NCI-H526 treated with DMSO at 0.1 percent for 48 hours (cell line): ENCODE results near the gene TRIM25.

ENCODE experiments used
- DNase-seq: peaks from one replicate; lab custom pipeline; 2025; lab: John Stamatoyannopoulos, UW

The TRIM25 gene

DNA sequence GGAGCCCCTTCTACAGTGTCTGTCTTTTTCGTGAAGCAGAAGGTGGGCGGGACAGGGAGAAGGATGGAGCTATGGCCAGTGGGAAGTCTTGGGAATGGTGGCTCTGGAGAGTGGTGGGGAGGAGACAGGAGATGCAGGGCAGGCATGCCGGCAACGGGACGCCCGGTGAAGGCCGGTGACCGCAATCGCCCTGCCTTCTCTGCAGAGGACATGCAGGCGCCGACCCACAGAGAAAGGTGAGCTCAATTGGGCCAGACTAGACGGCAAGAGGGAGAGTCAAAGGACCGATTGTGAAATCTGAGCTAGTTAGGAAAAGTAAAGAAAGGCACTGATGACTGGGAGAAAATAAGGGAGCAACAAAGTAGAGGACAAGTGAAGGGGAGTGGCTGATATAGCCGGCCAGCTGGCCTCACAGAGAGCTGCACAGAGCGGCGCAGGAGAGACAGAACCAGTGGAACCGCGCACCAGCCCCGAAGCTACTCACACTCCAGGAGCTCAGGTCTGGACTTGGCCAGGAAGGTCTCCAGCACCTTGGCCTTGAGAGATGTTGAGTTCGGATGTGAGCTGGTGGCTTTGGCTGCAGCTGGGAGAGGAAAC is 18.9 kb downstream of the TRIM25 start:
- DNase-seq: no peak

DNA sequence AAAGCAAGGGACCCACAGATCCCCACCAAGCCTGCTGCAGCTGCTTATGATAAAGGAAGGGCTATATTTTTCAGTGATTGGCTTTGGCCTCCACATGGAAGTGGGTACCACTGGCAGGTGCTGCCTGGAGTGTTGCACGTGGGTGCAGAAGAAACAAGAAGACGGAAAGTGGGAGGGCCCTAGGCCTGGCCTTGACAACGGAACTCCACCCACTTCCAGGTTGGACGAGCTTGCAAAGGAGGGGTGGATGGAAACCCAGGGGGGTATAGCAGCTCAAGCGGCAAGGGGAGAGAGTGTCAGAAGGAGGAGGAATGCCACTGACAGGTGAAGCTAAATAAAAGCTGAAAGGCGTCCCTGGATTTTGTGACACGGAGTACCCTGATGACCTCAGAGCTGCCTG is 20.3 kb downstream of the TRIM25 start:
- no peak for DNase-seq

GRCh38 chr17:56892333-56892732 is 21.5 kb downstream of the TRIM25 start:
- DNase-seq: no peak

DNA sequence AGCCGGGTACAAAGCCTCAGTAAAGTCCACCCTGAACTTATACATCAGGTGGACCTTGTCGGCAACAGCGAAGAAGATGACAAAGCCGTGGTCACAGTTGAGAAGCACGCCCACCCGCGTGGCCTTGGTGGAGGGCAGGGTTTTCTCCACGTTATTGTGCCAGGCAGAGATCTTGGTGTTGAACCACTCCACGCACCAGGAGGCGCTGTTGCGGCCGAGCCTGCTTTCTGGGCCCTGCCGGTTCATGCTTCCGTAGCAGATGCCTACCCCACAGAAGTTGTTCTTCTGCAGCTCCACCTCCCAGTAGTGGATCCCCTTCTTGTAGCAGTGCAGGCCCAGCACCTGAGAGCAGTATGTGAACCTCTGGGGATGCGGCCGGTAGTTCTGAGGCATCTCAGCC is 22.1 kb downstream of the TRIM25 start:
- DNase-seq: no peak

- no peak for DNase-seq
These were observed 22.8 kb downstream of the TRIM25 start for GRCh38 chr17:56890906-56891674.

GRCh38 chr17:56890390-56890789 is 23.5 kb downstream of the TRIM25 start:
- no peak for DNase-seq

DNA sequence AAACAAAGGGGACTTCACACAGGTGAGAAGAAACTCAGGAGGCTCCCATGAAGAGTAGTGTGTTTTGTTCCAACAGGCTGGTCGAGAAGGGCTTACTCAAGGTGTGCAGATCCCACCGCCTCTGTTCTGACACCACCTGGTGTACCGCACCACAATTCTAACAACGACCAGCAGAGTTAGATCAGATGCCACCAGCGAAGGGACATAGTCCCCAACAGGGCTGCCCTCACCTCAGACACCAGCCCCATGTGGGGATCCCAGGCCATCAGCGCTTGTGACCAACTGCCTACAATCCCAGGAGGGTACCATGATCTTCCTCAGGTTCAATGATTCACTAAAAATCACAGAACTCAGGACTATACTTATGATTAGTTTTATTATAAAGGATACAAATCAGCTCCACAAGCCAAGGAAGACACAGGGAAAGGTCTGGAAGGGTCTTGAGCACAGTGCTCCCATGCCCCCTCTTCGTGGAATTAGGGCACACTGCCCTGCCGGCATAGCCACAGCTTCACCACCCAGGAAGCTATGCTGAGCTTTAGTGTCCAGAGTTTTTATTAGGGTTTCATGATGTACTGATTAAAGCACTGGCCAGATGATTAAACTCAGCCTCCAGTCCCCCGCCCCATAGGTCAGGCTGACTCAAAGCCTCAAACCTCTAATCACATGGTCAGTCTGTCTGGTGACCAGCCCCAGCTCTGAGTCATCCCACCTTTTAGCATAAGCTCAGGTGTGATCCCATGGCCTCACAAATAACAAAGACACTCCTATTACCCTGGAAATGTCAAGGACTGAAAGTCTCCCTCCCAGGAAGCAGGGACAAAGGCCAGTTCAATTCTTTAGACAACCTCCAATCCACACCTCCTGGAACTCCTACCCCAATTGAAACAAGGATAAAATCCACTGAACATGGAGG is 26.0 kb downstream of the TRIM25 start:
- no peak for DNase-seq

DNA sequence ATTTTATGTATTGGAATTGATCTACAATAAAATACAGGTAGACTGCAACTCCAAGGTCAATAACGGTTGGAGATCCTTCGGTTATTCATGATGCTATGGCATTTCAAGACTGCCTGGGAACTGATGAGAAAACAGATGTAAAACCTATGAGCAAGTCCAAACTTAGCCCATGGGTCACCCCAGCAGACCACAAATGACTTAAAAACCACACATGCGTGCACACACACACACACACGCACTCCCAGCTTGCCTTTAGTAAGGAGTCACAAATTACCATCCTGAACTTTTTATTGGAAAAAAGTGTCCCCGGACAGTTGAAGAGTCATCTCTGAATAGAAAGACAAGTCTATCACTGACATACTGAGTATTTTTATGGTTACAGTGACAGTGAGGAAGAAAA is 26.7 kb downstream of the TRIM25 start:
- no peak for DNase-seq

- no peak for DNase-seq
These were observed 27.5 kb downstream of the TRIM25 start for GRCh38 chr17:56886288-56886731.

DNA sequence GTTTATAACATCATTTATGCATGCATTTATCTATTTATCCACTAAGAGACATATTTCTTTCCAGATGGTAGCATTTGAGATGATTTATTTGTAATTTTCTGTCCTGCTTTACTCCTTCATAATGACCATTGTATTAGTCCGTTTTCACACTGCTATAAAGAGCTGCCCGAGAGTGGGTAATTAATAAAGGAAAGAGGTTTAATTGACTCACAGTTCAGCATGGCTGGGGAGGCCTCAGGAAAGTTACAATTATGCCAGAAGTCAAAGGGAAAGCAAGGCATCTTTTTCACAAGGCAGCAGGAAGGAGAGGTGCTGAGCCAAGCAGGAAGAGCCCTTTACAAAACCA is 28.6 kb downstream of the TRIM25 start:
- no peak for DNase-seq

- DNase-seq: no peak
These were observed 29.2 kb downstream of the TRIM25 start for GRCh38 chr17:56884483-56885311.

DNA sequence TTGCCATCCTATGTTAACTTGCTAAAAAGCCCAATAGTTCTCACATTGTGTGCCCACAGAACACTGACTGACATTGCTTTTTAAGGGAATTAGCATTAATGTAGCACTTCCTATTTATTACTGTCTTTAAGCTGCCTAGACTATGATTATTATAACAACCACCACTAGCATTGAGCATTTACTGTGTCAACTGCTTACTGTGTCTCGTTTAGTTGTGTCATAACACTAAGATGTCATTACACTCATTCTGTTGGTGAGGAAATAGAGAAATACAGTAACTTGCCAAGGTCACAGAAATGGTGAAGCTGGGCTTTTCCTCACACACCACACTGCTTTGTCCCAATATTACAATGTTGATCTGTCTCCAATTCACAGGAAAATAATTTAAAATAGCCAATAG is 30.2 kb downstream of the TRIM25 start:
- DNase-seq: no peak

- no peak for DNase-seq
These were observed 32.1 kb downstream of the TRIM25 start for GRCh38 chr17:56881685-56882295.

- DNase-seq: no peak
These were observed 33.3 kb downstream of the TRIM25 start for GRCh38 chr17:56880571-56880970.

DNA sequence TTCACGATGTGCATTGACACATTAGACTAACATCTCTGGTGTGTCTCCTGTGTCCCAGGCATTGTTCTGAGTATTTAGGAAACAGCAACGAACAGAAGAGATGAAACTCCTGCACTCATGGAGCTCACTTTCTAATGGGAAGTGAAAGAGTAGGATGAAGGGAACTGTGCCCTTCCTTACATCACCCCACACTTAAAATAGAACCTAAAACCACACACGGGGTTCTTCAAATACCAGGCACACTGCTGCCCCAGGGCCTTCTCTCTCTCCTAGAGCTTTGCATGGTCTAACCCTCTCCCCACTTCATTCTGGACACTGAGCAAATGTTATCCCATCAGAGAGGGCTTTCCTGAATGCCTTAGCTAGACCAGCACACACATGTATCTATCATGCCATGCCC is 33.7 kb downstream of the TRIM25 start:
- no peak for DNase-seq

DNA sequence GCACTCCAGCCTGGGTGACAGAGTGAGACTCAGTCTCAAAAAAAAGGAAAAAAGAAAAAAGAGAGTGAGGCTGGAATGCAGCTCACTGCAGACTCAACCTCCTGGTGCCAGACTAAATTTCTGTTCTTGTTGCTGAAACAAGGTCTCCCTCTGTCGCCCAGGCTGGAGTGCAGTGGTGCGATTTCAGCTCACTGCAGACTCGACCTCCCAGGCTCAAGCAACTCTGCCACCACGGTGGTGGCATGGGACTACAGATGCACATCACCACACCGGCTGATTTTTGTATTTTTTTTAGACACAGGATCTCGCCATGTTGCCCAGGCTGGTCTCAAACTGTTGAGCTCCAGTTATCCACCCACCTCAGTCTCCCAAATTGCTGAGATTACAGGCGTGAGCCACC is 34.6 kb downstream of the TRIM25 start:
- DNase-seq: no peak

DNA sequence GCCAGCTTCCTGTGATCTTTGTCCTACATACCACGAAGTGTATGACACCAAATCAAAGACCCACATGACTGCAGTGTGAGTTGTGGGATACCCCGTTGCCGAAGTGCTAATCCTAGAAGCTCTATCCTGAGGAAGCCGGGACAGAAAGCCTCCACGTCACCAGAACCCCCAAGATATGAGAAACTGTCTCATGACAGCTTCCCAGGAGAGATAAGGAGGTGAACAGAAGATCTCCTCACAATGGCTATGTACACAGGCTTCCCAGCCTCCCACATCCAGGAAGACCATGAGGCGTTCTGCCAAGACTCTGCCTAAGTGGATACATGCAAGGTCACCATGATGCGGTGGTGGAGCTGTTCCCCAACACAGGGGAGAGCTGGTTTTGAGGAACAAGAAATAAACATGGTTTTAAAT is 37.1 kb downstream of the TRIM25 start:
- DNase-seq: no peak

GRCh38 chr17:56870081-56870651 is 43.7 kb downstream of the TRIM25 start:
- DNase-seq: no peak

DNA sequence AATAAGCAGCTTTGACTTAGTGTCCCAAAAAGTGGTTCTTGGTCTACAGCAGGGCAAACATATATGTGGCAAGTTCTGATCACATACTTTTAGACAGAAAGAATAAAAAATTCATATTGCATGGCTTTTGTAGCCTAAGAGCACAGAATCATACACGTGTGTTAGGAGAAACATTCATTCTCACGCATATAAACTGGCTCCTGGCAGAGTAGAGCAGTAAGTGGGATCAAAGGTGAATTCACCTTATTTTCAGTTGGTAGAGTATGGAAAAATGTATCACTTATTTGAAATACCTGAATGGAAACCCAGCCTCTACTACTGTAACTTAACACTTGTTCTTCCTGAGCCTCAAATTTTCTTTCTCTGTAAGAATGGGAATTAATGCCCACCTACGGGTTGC is 45.1 kb downstream of the TRIM25 start:
- no peak for DNase-seq

DNA sequence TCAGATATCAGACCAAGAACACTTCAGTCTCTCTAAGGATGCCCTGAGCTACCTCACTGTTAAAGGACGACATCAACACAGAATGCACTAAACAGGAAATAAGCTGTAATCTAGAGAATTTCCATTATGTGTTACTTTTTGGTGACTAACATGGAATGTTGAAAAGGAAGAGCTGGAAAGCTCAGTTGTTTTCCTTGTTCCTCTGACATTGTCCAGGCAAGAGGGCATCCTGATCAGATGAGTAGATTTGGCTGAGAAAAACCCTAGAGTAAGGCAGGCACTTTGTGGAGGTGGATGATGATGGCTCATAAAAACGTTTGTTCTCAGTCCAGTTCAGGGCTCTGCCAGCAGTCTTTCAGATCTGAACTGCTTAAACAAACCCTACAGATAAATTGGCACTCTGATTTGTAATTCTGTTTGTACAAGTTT is 45.9 kb downstream of the TRIM25 start:
- DNase-seq: no peak

GRCh38 chr17:56866496-56866895 is 47.4 kb downstream of the TRIM25 start:
- DNase-seq: no peak
